Spleen (tissue), 11 donors: ENCODE data around the gene RYR3. TPM values are rescaled to one million over a fixed set of nuclear protein-coding genes. Genes with fewer than 3 reads are reported as not detected.

Experiments used
- DNase-seq: peaks from one replicate; pipeline ENCODE4 v3.0.0-alpha.2; 2020
- H3K27ac ChIP-seq, 8 donors: fragments of 200-600 bp; sonication (generic) in 7 of 8; 1 replicate in 4 of 8; 2 replicates in 4 of 8; pipeline versions ENCODE4 v1.5.0 to v1.8.0; 2016 to 2021; ENCODE audit warnings: inconsistent platforms in 4 of 8, mild to moderate bottlenecking in 4 of 8, moderate library complexity in 1 of 8
- H3K27me3 ChIP-seq, 7 donors: fragments of 200-600 bp; sonication (generic) in 6 of 7; replicated peaks in 1 of 7; 1 replicate in 4 of 7; 2 replicates in 3 of 7; pipeline versions ENCODE4 v1.5.0 to v1.8.0; 2016 to 2021; ENCODE audit warnings: inconsistent platforms in 3 of 7, mild to moderate bottlenecking in 1 of 7
- H3K36me3 ChIP-seq, 6 donors: fragments of 200-600 bp; sonication (generic) in 5 of 6; 1 replicate in 4 of 6; 2 replicates in 2 of 6; pipeline versions ENCODE4 v1.5.0 to v1.8.0; 2016 to 2021; ENCODE audit warnings: inconsistent platforms in 2 of 6
- H3K4me1 ChIP-seq, 6 donors: fragments of 200-600 bp; sonication (generic) in 5 of 6; 1 replicate in 3 of 6; 2 replicates in 3 of 6; pipeline versions ENCODE4 v1.5.0 to v1.8.0; 2016 to 2021; ENCODE audit warnings: inconsistent platforms in 3 of 6
- H3K4me3 ChIP-seq, 8 donors: fragments of 200-600 bp; sonication (generic) in 7 of 8; 1 replicate in 4 of 8; 2 replicates in 4 of 8; pipeline versions ENCODE4 v1.5.0 to v1.8.0; 2016 to 2021; ENCODE audit warnings: inconsistent platforms in 4 of 8, mild to moderate bottlenecking in 4 of 8, moderate library complexity in 2 of 8
- H3K9me3 ChIP-seq, 8 donors: fragments of 200-600 bp; sonication (generic) in 7 of 8; 1 replicate in 4 of 8; 2 replicates in 4 of 8; pipeline versions ENCODE4 v1.5.0 to v1.8.0; 2016 to 2021; ENCODE audit warnings: inconsistent platforms in 4 of 8
- POLR2A ChIP-seq, 3 donors: fragments of 450-650 bp; IDR thresholded peaks; one replicate each; pipeline ENCODE4 v1.5.1; 2017; ENCODE audit warnings: antibody characterized with exemption in 3 of 3, mild to moderate bottlenecking in 1 of 3
- POLR2AphosphoS5 ChIP-seq, 3 donors: sonication (generic); formaldehyde crosslinking; IDR thresholded peaks; one replicate each; pipeline ENCODE4 v1.5.1; 2017; ENCODE audit warnings: antibody characterized with exemption in 3 of 3
- WGBS, 5 donors: extraction: QIAGEN DNeasy Blood & Tissue Kit in 3 of 5; methylation state at CpG; one replicate each; pipeline versions ENCODE4 v1.1.5 to v1.1.7; 2013 to 2018; 5-methylcytosine and 5-hydroxymethylcytosine counted together
- intact Hi-C: fragments of 100-400 bp; cut with DNase I; formaldehyde crosslinking; loops from one replicate; pipeline ENCODE4 v1.15.0; 2023; ENCODE audit warnings: low total_unique reads
- polyA plus RNA-seq, 3 donors: library from polyadenylated mRNA; stranded (reverse); fragments of 200-250 nt; gene quantifications; one replicate each; pipeline ENCODE4 v1.2.1, GENCODE V29; 2013
- total RNA-seq, 7 donors: library from RNA; depleted of rRNA in 3 of 7; stranded (reverse); fragments of >200 nt in 3 of 7; fragmentation: NEBNext Ultra II Directional in 4 of 7; extraction: Animal tissue kit (Norgen Biotek cat#: 25700) in 4 of 7; gene quantifications; one replicate each; pipeline versions ENCODE4 v1.1.0 to v1.2.1, GENCODE V29; 2016 to 2021
- TF ChIP-seq, protein P1 (sequence below), 11 experiments: fragments of 200-600 bp in 7 of 11; fragments of 450-650 bp in 4 of 11; sonication (generic) in 4 of 11; IDR thresholded peaks in 8 of 11; conservative IDR thresholded peaks in 3 of 11; 1 replicate in 7 of 11; 2 replicates in 4 of 11; pipeline versions ENCODE4 v1.4.0 to v1.8.0; 2016 to 2021; ENCODE audit warnings: antibody characterized with exemption in 11 of 11, inconsistent platforms in 4 of 11, mild to moderate bottlenecking in 1 of 11
- donor health status: healthy with polysubstance abuse.
- donor health status: DM: no; HTN: no; CAD: no; lungs with moderate emphysema.
- donor health status: DM: no; HTN: no; CAD: no.
- donor health status: Bipolar disorder and iron deficiency.
- donor health status: healthy.
- donor health status: DM: no; HTN: no; CAD: no.
- donor health status: DM: yes; HTN: yes; CAD: no.

RYR3 gene
- total and polyA plus RNA-seq, 10 donors: 0.11 to 5.9 (median 1.3) TPM

DNA sequence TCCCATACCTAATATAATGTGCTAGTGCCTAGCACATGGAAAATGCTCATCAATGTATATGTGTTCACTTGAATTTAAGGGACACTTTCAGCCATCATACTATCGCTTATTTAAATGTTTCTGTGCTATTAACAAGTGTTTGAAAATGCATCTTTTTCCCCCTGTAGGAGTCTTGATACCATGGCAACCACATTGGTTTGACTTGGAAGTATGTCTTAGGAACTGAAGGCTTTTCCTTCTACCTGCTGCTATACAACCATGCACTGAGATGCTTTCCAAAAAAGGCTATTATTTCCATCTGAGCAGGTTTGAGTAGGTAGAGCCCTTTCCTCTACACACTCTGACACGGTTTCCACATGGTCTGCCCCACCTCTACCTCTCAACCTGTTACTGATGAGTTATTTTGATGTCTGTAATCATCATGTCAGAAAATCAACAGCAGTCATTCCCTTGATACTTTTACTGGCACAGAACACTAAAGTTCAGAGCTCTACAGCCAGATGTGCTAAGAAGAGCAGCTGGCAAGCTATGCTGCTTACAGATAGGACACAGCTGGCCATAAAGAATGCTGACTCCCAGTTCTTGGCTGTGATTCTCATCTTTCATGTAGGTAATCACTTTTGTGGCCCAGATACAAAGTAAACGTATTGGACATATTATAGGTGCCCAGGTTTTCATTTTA, 59.3 kb downstream of the RYR3 start:
- no peak overlapping the region for H3K4me3 ChIP-seq
- 57 to 80% (median 70%) methylated on average over 3 of the region's 3 CpGs for WGBS, 5 donors
- no peak for DNase-seq
- no peaks in the 10 kb centered on the region for H3K9me3 ChIP-seq
- no peak for TF ChIP-seq POLR2A (IDR thresholded peaks at IDR 0.05)
- no peak for TF ChIP-seq POLR2AphosphoS5 (IDR thresholded peaks at IDR 0.05)
- TF ChIP-seq, protein P1, sequence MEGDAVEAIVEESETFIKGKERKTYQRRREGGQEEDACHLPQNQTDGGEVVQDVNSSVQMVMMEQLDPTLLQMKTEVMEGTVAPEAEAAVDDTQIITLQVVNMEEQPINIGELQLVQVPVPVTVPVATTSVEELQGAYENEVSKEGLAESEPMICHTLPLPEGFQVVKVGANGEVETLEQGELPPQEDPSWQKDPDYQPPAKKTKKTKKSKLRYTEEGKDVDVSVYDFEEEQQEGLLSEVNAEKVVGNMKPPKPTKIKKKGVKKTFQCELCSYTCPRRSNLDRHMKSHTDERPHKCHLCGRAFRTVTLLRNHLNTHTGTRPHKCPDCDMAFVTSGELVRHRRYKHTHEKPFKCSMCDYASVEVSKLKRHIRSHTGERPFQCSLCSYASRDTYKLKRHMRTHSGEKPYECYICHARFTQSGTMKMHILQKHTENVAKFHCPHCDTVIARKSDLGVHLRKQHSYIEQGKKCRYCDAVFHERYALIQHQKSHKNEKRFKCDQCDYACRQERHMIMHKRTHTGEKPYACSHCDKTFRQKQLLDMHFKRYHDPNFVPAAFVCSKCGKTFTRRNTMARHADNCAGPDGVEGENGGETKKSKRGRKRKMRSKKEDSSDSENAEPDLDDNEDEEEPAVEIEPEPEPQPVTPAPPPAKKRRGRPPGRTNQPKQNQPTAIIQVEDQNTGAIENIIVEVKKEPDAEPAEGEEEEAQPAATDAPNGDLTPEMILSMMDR (IDR thresholded peaks at IDR 0.05 in 8 of 11, conservative IDR thresholded peaks at IDR 0.05 in 3 of 11): no peak
- H3K27me3 ChIP-seq: no peaks in the 10 kb centered on the region
- intact Hi-C loops: no loop called here
- no peak overlapping the region for H3K27ac ChIP-seq
- no peaks in the 10 kb centered on the region for H3K36me3 ChIP-seq
- no peaks in the 10 kb centered on the region for H3K4me1 ChIP-seq

DNA sequence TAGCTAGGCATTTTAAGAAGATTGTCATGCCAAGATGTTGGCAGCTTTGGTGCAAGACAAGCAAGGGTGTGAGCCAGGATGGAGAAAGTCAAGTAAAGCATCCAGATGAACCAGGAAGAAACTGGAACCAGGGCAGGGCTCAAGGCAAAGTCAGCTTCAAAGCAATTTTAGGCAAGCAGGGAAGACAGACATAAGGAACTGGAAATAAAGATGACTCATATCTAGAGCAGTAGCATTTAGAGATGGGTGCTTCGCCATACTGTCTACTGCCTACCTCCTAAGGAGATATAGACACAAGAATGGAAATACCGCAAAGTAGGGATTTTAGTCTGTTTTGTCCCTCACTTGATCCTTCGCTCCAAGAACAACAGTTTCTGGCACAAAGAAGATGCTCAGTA, 59.9 kb downstream of the RYR3 start:
- 81 to 91% (median 88%) methylated on average over 3 of the region's 3 CpGs for WGBS, 5 donors
- intact Hi-C loops: no loop called here
- H3K36me3 ChIP-seq: no peaks in the 10 kb centered on the region
- H3K27ac ChIP-seq: no peak overlapping the region
- H3K9me3 ChIP-seq: no peaks in the 10 kb centered on the region
- no peaks in the 10 kb centered on the region for H3K27me3 ChIP-seq
- DNase-seq: no peak
- H3K4me3 ChIP-seq: no peak overlapping the region
- no peaks in the 10 kb centered on the region for H3K4me1 ChIP-seq
- TF ChIP-seq, protein P1 (IDR thresholded peaks at IDR 0.05 in 8 of 11, conservative IDR thresholded peaks at IDR 0.05 in 3 of 11): no peak
- no peak for TF ChIP-seq POLR2AphosphoS5 (IDR thresholded peaks at IDR 0.05)
- TF ChIP-seq POLR2A (IDR thresholded peaks at IDR 0.05): no peak

DNA sequence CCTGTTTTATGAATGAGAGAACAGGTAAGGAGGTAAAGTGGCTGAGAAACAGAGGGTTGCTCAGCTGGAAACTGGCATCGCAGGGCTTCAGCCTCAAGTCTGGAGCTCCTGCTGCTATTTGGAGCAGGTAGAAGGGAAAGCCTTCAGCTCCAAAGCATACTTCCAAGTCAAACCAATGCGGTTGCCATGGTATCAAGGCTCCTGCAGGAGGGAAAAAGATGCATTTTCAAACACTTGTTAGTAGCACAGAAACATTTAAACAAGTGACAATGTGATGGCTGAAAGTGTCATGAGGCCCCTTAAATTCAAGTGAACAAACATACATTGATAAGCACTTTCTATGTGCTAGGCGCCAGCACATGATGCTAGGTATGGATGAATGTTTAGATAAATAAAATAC, 60.4 kb downstream of the RYR3 start:
- 84 to 93% (median 89%) methylated on average over 3 of the region's 3 CpGs for WGBS, 5 donors
- intact Hi-C loops: no loop called here
- no peaks in the 10 kb centered on the region for H3K4me1 ChIP-seq
- H3K9me3 ChIP-seq: no peaks in the 10 kb centered on the region
- no peaks in the 10 kb centered on the region for H3K36me3 ChIP-seq
- H3K27me3 ChIP-seq: no peaks in the 10 kb centered on the region
- TF ChIP-seq, protein P1 (IDR thresholded peaks at IDR 0.05 in 8 of 11, conservative IDR thresholded peaks at IDR 0.05 in 3 of 11): no peak
- no peak for TF ChIP-seq POLR2AphosphoS5 (IDR thresholded peaks at IDR 0.05)
- TF ChIP-seq POLR2A (IDR thresholded peaks at IDR 0.05): no peak
- no peak for DNase-seq
- no peak overlapping the region for H3K27ac ChIP-seq
- H3K4me3 ChIP-seq: no peak overlapping the region

DNA sequence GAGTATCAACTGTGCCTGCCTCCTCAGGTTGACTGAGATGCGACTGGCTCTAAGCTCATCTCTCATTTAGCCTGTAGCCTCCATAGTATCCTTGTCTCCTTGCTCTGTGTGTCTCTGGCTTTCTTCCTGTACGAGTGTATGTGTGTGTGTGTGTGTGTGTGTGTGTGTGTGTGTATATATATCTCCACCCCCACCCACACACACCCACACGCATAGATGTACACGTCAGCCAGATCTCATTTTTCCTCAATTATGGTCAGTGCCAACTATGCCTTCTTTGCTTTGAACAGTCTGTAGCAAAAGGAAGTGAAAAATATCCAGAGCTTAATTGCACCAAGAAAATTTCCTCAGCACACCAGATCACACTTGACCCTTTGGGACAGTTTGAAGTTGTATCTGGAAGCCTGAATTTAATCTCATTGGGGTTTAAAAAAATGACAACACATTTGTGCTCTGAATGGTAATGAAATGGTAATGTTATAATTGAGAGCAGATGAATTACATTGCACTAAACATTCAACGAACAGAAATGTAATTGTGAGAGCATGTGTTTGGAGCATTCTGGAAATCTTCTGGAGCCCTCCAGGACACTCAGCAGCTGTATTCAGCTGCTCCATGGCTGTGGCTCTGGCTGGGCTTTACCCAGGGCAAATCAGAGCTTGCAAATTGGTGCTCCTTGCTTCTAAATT, 63.6 kb downstream of the RYR3 start:
- 58 to 79% (median 69%) methylated on average over 5 of the region's 5 CpGs for WGBS, 5 donors

More for the DNA sequence above, 63.6 kb downstream of the RYR3 start:
- Histone ChIP-seq H3K4me1 (no peaks in the 10 kb centered on the region), H3K36me3 (no peaks in the 10 kb centered on the region), H3K9me3 (no peaks in the 10 kb centered on the region), H3K4me3 (no peak overlapping the region), H3K27me3 (no peaks in the 10 kb centered on the region), H3K27ac (no peak overlapping the region)
- DNase-seq: no peak
- intact Hi-C loops: no loop called here
- TF ChIP-seq POLR2A (IDR thresholded peaks at IDR 0.05): no peak
- TF ChIP-seq, protein P1 (IDR thresholded peaks at IDR 0.05 in 8 of 11, conservative IDR thresholded peaks at IDR 0.05 in 3 of 11): no peak
- no peak for TF ChIP-seq POLR2AphosphoS5 (IDR thresholded peaks at IDR 0.05)
